Pancreas (tissue), 10 donors: ENCODE results near the gene PTPRD. TPM values are rescaled to one million over a fixed set of nuclear protein-coding genes. Genes with fewer than 3 reads are reported as not detected.
A peak's percentile ranks its signal among the peaks of the same experiment; 100 is the strongest.

Experiments used
- ATAC-seq, 4 donors: fragments of 200-7000 bp; cut with Tn5 transposase; one replicate each; pipeline versions ENCODE4 v1.8.0 to v1.9.1; 2020; ENCODE audit warnings: mild to moderate bottlenecking in 4 of 4, moderate library complexity in 4 of 4
- DNase-seq, 6 donors: peaks; one replicate each; pipeline ENCODE4 v3.0.0-alpha.2; 2020
- FAIRE-seq: peaks from 2 replicates; lab custom pipeline; 2012; peaks lifted over from hg19 to GRCh38; lab: Jason Lieb, UNC
- H3K27ac ChIP-seq, 4 donors: fragments of 200-600 bp; sonication (generic); 1 replicate in 3 of 4; 2 replicates in 1 of 4; pipeline versions ENCODE4 v1.5.0 to v1.8.0; 2020
- H3K27me3 ChIP-seq, 4 donors: fragments of 200-600 bp; one replicate each; pipeline ENCODE4 v1.8.0; 2021
- H3K36me3 ChIP-seq, 3 donors: fragments of 200-600 bp; sonication (generic) in 1 of 3; one replicate each; pipeline versions ENCODE4 v1.5.0 to v1.8.0; 2020 to 2021
- H3K4me1 ChIP-seq, 3 donors: fragments of 200-600 bp; one replicate each; pipeline ENCODE4 v1.8.0; 2021
- H3K4me3 ChIP-seq, 4 donors: fragments of 200-600 bp; sonication (generic) in 2 of 4; one replicate each; pipeline versions ENCODE4 v1.5.0 to v1.8.0; 2020 to 2021
- H3K9me3 ChIP-seq, 4 donors: fragments of 200-600 bp; one replicate each; pipeline ENCODE4 v1.8.0; 2021
- WGBS, 2 donors: extraction: QIAGEN DNeasy Blood & Tissue Kit; methylation state at CpG; one replicate each; pipeline ENCODE4 v1.1.7; 2013; 5-methylcytosine and 5-hydroxymethylcytosine counted together
- intact Hi-C, 3 donors: fragments of 100-400 bp; cut with DNase I; formaldehyde crosslinking; loops; one replicate each; pipeline versions ENCODE4 v1.11.1 to v1.14.2; 2022
- polyA plus RNA-seq, 2 donors: library from polyadenylated mRNA; stranded (reverse); fragments of 200-250 nt; gene quantifications; one replicate each; pipeline ENCODE4 v1.2.3, GENCODE V29; 2013
- total RNA-seq, 6 donors: library from RNA; stranded (reverse); fragmentation: NEBNext Ultra II Directional in 4 of 6; extraction: Animal tissue kit (Norgen Biotek cat#: 25700) in 4 of 6; gene quantifications; one replicate each; pipeline versions ENCODE4 v1.2.1 to v1.2.4, GENCODE V29; 2021 to 2023
- TF ChIP-seq, protein P1 (sequence below), 4 donors: fragments of 200-600 bp; sonication (generic) in 3 of 4; IDR thresholded peaks; one replicate each; pipeline versions ENCODE4 v1.5.0 to v1.8.0; 2021; ENCODE audit warnings: antibody characterized with exemption in 4 of 4
- donor health status: healthy with polysubstance abuse.
- donor health status: DM: no; HTN: no; CAD: no; lungs with moderate emphysema.
- donor health status: DM: no; HTN: no; CAD: no.
- donor health status: control.
- donor health status: control.
- donor health status: Bipolar disorder and iron deficiency.
- donor health status: DM: yes; HTN: yes; CAD: no.
- donor health status: DM: no; HTN: no; CAD: no.
- donor health status: DM: no; HTN: no; CAD: no.
- donor health status: DM: yes; HTN: yes; CAD: no.

Gene PTPRD
- total and polyA plus RNA-seq, 8 donors: 2.1 to 21.7 (median 5.1) TPM

DNA sequence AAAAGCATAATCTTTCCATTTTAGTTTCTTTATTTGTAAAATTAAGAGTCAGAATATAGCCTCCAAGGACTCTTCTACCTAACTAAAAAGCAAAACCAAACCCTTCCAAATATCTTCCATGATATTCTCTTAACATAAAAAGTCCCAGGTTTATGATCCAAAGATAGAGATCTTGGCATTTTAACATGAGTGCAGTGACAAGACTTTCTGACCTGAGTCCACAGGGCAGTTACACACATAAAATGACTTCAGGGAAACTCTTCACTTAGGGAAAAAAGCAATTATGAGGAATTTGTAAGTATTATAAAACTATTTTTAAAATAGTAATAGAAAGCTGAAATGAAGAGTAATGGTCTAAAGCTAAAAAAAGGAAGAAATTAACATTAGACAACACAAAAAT, 2040.6 kb downstream of the PTPRD start:
- intact Hi-C loops: no loop called here
- Histone ChIP-seq H3K27me3 (no peaks in the 10 kb centered on the region), H3K36me3 (no peaks in the 10 kb centered on the region), H3K27ac (no peak overlapping the region), H3K9me3 (no peaks in the 10 kb centered on the region), H3K4me1 (peaks cover 0 to 6% (median 0%) of the 10 kb centered on the region in 3 donors), H3K4me3 (no peak overlapping the region)
- TF ChIP-seq, protein P1, sequence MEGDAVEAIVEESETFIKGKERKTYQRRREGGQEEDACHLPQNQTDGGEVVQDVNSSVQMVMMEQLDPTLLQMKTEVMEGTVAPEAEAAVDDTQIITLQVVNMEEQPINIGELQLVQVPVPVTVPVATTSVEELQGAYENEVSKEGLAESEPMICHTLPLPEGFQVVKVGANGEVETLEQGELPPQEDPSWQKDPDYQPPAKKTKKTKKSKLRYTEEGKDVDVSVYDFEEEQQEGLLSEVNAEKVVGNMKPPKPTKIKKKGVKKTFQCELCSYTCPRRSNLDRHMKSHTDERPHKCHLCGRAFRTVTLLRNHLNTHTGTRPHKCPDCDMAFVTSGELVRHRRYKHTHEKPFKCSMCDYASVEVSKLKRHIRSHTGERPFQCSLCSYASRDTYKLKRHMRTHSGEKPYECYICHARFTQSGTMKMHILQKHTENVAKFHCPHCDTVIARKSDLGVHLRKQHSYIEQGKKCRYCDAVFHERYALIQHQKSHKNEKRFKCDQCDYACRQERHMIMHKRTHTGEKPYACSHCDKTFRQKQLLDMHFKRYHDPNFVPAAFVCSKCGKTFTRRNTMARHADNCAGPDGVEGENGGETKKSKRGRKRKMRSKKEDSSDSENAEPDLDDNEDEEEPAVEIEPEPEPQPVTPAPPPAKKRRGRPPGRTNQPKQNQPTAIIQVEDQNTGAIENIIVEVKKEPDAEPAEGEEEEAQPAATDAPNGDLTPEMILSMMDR (IDR thresholded peaks at IDR 0.05): no peak
- FAIRE-seq (no peak), DNase-seq (no peak), ATAC-seq (no peak)

GRCh38 chr9:8571643-8572042, 2041.2 kb downstream of the PTPRD start:
- H3K4me1 ChIP-seq: peaks cover 0 to 6% (median 0%) of the 10 kb centered on the region in 3 donors
- no peaks in the 10 kb centered on the region for H3K36me3 ChIP-seq
- no peaks in the 10 kb centered on the region for H3K27me3 ChIP-seq
- intact Hi-C loops: no loop called here
- no peak for DNase-seq
- no peaks in the 10 kb centered on the region for H3K9me3 ChIP-seq
- no peak overlapping the region for H3K27ac ChIP-seq
- TF ChIP-seq, protein P1 (IDR thresholded peaks at IDR 0.05): no peak
- FAIRE-seq: no peak
- no peak for ATAC-seq
- 76 to 80% methylated on average over 2 of the region's 2 CpGs for WGBS, 2 donors
- H3K4me3 ChIP-seq: no peak overlapping the region

GRCh38 chr9:8570776-8571175, 2042.0 kb downstream of the PTPRD start:
- intact Hi-C loops: no loop called here
- TF ChIP-seq, protein P1 (IDR thresholded peaks at IDR 0.05): no peak
- no peak for FAIRE-seq
- peak in 3 of 4 donors; percentile 37 to 63 (median 56) for ATAC-seq
- DNase-seq: no peak
- Histone ChIP-seq H3K36me3 (no peaks in the 10 kb centered on the region), H3K27me3 (no peaks in the 10 kb centered on the region), H3K4me1 (peaks cover 0 to under 1% (median 0%) of the 10 kb centered on the region in 3 donors), H3K9me3 (no peaks in the 10 kb centered on the region), H3K4me3 (no peak overlapping the region), H3K27ac (no peak overlapping the region)
- 21 to 30% methylated on average over 3 of the region's 3 CpGs for WGBS, 2 donors

DNA sequence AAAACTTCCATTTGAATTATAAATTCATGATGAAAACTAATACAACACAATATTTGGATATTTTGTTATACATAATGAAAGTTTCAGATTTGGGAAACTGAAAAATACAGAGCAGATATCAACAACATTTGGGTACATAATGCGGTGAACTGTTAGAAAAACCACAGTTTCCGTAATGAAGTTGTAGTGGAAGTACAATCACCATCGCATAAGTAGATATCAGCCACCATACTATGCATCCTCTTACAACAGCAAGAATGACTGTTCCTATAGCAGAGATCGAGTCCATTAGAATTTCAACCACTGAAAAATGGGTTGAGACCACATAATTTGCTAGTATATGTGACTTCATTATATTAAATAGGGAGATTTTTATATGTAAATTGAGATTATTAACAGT, 2043.0 kb downstream of the PTPRD start:
- Histone ChIP-seq H3K36me3 (no peaks in the 10 kb centered on the region), H3K4me3 (no peak overlapping the region), H3K27me3 (no peaks in the 10 kb centered on the region), H3K4me1 (no peaks in the 10 kb centered on the region), H3K27ac (no peak overlapping the region), H3K9me3 (no peaks in the 10 kb centered on the region)
- 94% methylated on average over 4 of the region's 4 CpGs for WGBS, 2 donors
- no peak for ATAC-seq
- FAIRE-seq: no peak
- DNase-seq: no peak
- intact Hi-C loops: no loop called here
- TF ChIP-seq, protein P1 (IDR thresholded peaks at IDR 0.05): no peak

- DNase-seq (no peak), ATAC-seq (no peak), FAIRE-seq (no peak)
- WGBS, 2 donors: 73 to 76% methylated on average over 2 of the region's 2 CpGs
- H3K27ac ChIP-seq: no peak overlapping the region
- no peaks in the 10 kb centered on the region for H3K9me3 ChIP-seq
- no peaks in the 10 kb centered on the region for H3K4me1 ChIP-seq
- intact Hi-C loops: no loop called here
- no peak overlapping the region for H3K4me3 ChIP-seq
- no peaks in the 10 kb centered on the region for H3K36me3 ChIP-seq
- TF ChIP-seq, protein P1 (IDR thresholded peaks at IDR 0.05): no peak
- H3K27me3 ChIP-seq: no peaks in the 10 kb centered on the region
Observed at GRCh38 chr9:8567963-8568579, 2044.7 kb downstream of the PTPRD start.
